Trophoblast cell (in vitro differentiated cells and primary cell): ENCODE results near the gene PPTC7.
"Not testable (repeated sequence)": the region's sequence is repeated elsewhere in the genome, so short reads cannot be mapped to it uniquely, and the experiment has no call there.

ENCODE experiments used
- DNase-seq, 2 donors: peaks; one replicate each; pipeline ENCODE4 v3.0.0-alpha.2; 2016
- H2AFZ ChIP-seq: 2 replicates; pipeline ENCODE4 v1.6.1; 2013; ENCODE audit warnings: low read length, moderate library complexity, mild to moderate bottlenecking; ENCODE audit not compliant: insufficient read depth, poor library complexity
- H2AK5ac ChIP-seq: 2 replicates; pipeline ENCODE4 v1.6.1; 2013; ENCODE audit warnings: mild to moderate bottlenecking, low read length
- H2BK120ac ChIP-seq: 2 replicates; pipeline ENCODE4 v1.6.1; 2013; ENCODE audit warnings: low read length, mild to moderate bottlenecking, moderate library complexity; ENCODE audit not compliant: insufficient read depth, poor library complexity
- H2BK12ac ChIP-seq: 2 replicates; pipeline ENCODE4 v1.6.1; 2013; ENCODE audit warnings: mild to moderate bottlenecking, low read length, moderate library complexity
- H2BK5ac ChIP-seq: 2 replicates; pipeline ENCODE4 v1.6.1; 2013; ENCODE audit warnings: low read length, low read depth, moderate library complexity, mild to moderate bottlenecking; ENCODE audit not compliant: poor library complexity
- H3K14ac ChIP-seq: 2 replicates; pipeline ENCODE4 v1.6.1; 2013; ENCODE audit warnings: mild to moderate bottlenecking, low read length
- H3K18ac ChIP-seq: 2 replicates; pipeline ENCODE4 v1.6.1; 2013; ENCODE audit warnings: mild to moderate bottlenecking, low read length
- H3K23ac ChIP-seq: 2 replicates; pipeline ENCODE4 v1.6.1; 2013; ENCODE audit warnings: low read length
- H3K27ac ChIP-seq: 2 replicates; pipeline ENCODE4 v1.5.1; 2013; ENCODE audit warnings: low read depth, mild to moderate bottlenecking, inconsistent platforms, low read length, moderate library complexity
- H3K27me3 ChIP-seq: 2 replicates; pipeline ENCODE4 v1.6.1; 2013; ENCODE audit warnings: inconsistent platforms, mild to moderate bottlenecking, low read length, moderate library complexity; ENCODE audit not compliant: insufficient read depth
- H3K36me3 ChIP-seq, 2 experiments: 1 replicate in 1 of 2; 2 replicates in 1 of 2; pipeline ENCODE4 v1.6.1; 2013; ENCODE audit warnings: low read length in 2 of 2, mild to moderate bottlenecking in 2 of 2, moderate library complexity in 1 of 2; ENCODE audit not compliant: insufficient read depth in 2 of 2, control insufficient read depth in 1 of 2
- H3K4ac ChIP-seq: 2 replicates; pipeline ENCODE4 v1.6.1; 2013; ENCODE audit warnings: low read depth, mild to moderate bottlenecking, low read length, moderate library complexity
- H3K4me1 ChIP-seq, 2 experiments: 1 replicate in 1 of 2; 2 replicates in 1 of 2; pipeline ENCODE4 v1.6.1; 2013; ENCODE audit warnings: low read length in 2 of 2, mild to moderate bottlenecking in 2 of 2, moderate library complexity in 1 of 2; ENCODE audit not compliant: insufficient read depth in 2 of 2, control insufficient read depth in 1 of 2
- H3K4me2 ChIP-seq: 2 replicates; pipeline ENCODE4 v1.6.1; 2013; ENCODE audit warnings: inconsistent platforms, mild to moderate bottlenecking, low read length, moderate library complexity
- H3K4me3 ChIP-seq: 2 replicates; pipeline ENCODE4 v1.5.1; 2013; ENCODE audit warnings: mild to moderate bottlenecking, low read depth, low read length, inconsistent platforms
- H3K79me1 ChIP-seq: one replicate; pipeline ENCODE4 v1.6.1; 2013; ENCODE audit warnings: low read length
- H3K79me2 ChIP-seq: 2 replicates; pipeline ENCODE4 v1.6.1; 2013; ENCODE audit warnings: low read length, mild to moderate bottlenecking; ENCODE audit not compliant: control insufficient read depth, insufficient read depth, poor library complexity
- H3K9ac ChIP-seq: 2 replicates; pipeline ENCODE4 v1.6.1; 2013; ENCODE audit warnings: mild to moderate bottlenecking, low read length
- H3K9me3 ChIP-seq: 2 replicates; pipeline ENCODE4 v1.6.1; 2013; ENCODE audit warnings: low read depth, mild to moderate bottlenecking, control low read depth, inconsistent platforms, low read length; ENCODE audit not compliant: insufficient read depth
- H4K12ac ChIP-seq: 2 replicates; pipeline ENCODE4 v1.6.1; 2013; ENCODE audit warnings: low read depth, mild to moderate bottlenecking, low read length, moderate library complexity
- H4K8ac ChIP-seq: 2 replicates; pipeline ENCODE4 v1.6.1; 2013; ENCODE audit warnings: low read depth, mild to moderate bottlenecking, low read length, moderate library complexity
- H4K91ac ChIP-seq: one replicate; pipeline ENCODE4 v1.6.1; 2013; ENCODE audit warnings: low read depth, mild to moderate bottlenecking, low read length, moderate library complexity
- WGBS: extraction: QIAGEN DNeasy Blood & Tissue Kit; methylation state at CpG from one replicate; pipeline ENCODE4 v1.1.7; 2013; ENCODE audit warnings: missing lambda C conversion rate; ENCODE audit not compliant: insufficient read length, insufficient coverage; ENCODE audit errors: extremely low coverage; 5-methylcytosine and 5-hydroxymethylcytosine counted together

PPTC7 gene

GRCh38 chr12:110547090-110547489, 36.0 kb downstream of the PPTC7 start:
- H2BK120ac ChIP-seq, result no peak overlapping the region
- H2AK5ac ChIP-seq, result no peak overlapping the region
- H3K79me2 ChIP-seq, result no peaks in the 10 kb centered on the region
- H3K27me3 ChIP-seq, result no peaks in the 10 kb centered on the region
- no peak overlapping the region for H2BK5ac ChIP-seq
- no peak overlapping the region for H3K9ac ChIP-seq
- no peak overlapping the region for H3K27ac ChIP-seq
- no CpG with 5 or more reads among the region's 2 CpGs for WGBS
- H3K23ac ChIP-seq, result no peak overlapping the region
- peaks cover 0 to 5% of the 10 kb centered on the region in 2 experiments for H3K4me1 ChIP-seq
- no peak overlapping the region for H3K4me3 ChIP-seq
- H3K4ac ChIP-seq, result no peak overlapping the region
- no peak for DNase-seq
- no peak overlapping the region for H2AFZ ChIP-seq
- H3K9me3 ChIP-seq, result no peaks in the 10 kb centered on the region
- no peak overlapping the region for H4K8ac ChIP-seq
- no peak overlapping the region for H4K12ac ChIP-seq
- H3K18ac ChIP-seq, result no peak overlapping the region
- no peak overlapping the region for H2BK12ac ChIP-seq
- H3K36me3 ChIP-seq, result peaks cover 2% of the 10 kb centered on the region in 2 experiments
- H3K79me1 ChIP-seq, result no peaks in the 10 kb centered on the region
- no peak overlapping the region for H3K14ac ChIP-seq
- no peak overlapping the region for H4K91ac ChIP-seq
- H3K4me2 ChIP-seq, result no peak overlapping the region

- Histone ChIP-seq H2AFZ (no peak overlapping the region), H3K79me1 (no peaks in the 10 kb centered on the region), H3K4ac (no peak overlapping the region), H3K4me1 (peaks cover 0 to 5% of the 10 kb centered on the region in 2 experiments), H3K9ac (no peak overlapping the region), H3K79me2 (no peaks in the 10 kb centered on the region), H3K9me3 (no peaks in the 10 kb centered on the region), H3K14ac (no peak overlapping the region), H2BK5ac (no peak overlapping the region), H2AK5ac (no peak overlapping the region), H3K4me2 (no peak overlapping the region), H2BK120ac (no peak overlapping the region), H4K91ac (no peak overlapping the region), H3K18ac (no peak overlapping the region), H3K27ac (no peak overlapping the region), H3K4me3 (no peak overlapping the region), H3K36me3 (peaks cover 2 to 4% of the 10 kb centered on the region in 2 experiments), H4K12ac (no peak overlapping the region), H3K27me3 (no peaks in the 10 kb centered on the region), H3K23ac (no peak overlapping the region), H2BK12ac (no peak overlapping the region), H4K8ac (no peak overlapping the region)
- peak; percentile 27 to 77 for DNase-seq
- WGBS, result no CpG with 5 or more reads among the region's 3 CpGs
Observed at GRCh38 chr12:110546339-110546738, 36.8 kb downstream of the PPTC7 start.

GRCh38 chr12:110545812-110546211, 37.3 kb downstream of the PPTC7 start:
- Histone ChIP-seq H3K4me3 (no peak overlapping the region), H3K27me3 (no peaks in the 10 kb centered on the region), H2BK5ac (no peak overlapping the region), H4K91ac (no peak overlapping the region), H3K14ac (no peak overlapping the region), H3K4me2 (no peak overlapping the region), H3K4ac (no peak overlapping the region), H3K9ac (no peak overlapping the region), H4K8ac (no peak overlapping the region), H3K18ac (no peak overlapping the region), H3K9me3 (no peaks in the 10 kb centered on the region), H3K36me3 (peaks cover 2% of the 10 kb centered on the region in 2 experiments), H3K4me1 (peaks cover 0 to 5% of the 10 kb centered on the region in 2 experiments), H2AFZ (no peak overlapping the region), H2BK120ac (no peak overlapping the region), H3K79me1 (no peaks in the 10 kb centered on the region), H4K12ac (no peak overlapping the region), H2BK12ac (no peak overlapping the region), H3K23ac (no peak overlapping the region), H3K27ac (no peak overlapping the region), H3K79me2 (no peaks in the 10 kb centered on the region), H2AK5ac (no peak overlapping the region)
- WGBS, result no CpG with 5 or more reads among the region's 10 CpGs
- DNase-seq, result no peak

GRCh38 chr12:110545259-110545658, 37.9 kb downstream of the PPTC7 start:
- no CpG with 5 or more reads among the region's 4 CpGs for WGBS
- H3K79me1 ChIP-seq, H4K12ac ChIP-seq, H2AK5ac ChIP-seq, H3K18ac ChIP-seq, H3K4ac ChIP-seq, H4K8ac ChIP-seq, H3K9me3 ChIP-seq, H3K23ac ChIP-seq, H3K27me3 ChIP-seq, H3K79me2 ChIP-seq, H3K14ac ChIP-seq, H2BK12ac ChIP-seq, H3K36me3 ChIP-seq, H3K9ac ChIP-seq, H2BK5ac ChIP-seq, H2BK120ac ChIP-seq, H4K91ac ChIP-seq, H3K4me1 ChIP-seq, H3K4me2 ChIP-seq, H3K27ac ChIP-seq, DNase-seq, H2AFZ ChIP-seq, H3K4me3 ChIP-seq: not testable (repeated sequence)
